SHP77 (cell line): ENCODE results near the gene METTL22.

ENCODE experiments used
- DNase-seq, 2 experiments: peaks; one replicate each; lab custom pipeline; 2025; lab: John Stamatoyannopoulos, UW

METTL22 gene

GRCh38 chr16:8691728-8692127 lies 70.2 kb downstream of the METTL22 start:
- DNase-seq, result no peak

DNA sequence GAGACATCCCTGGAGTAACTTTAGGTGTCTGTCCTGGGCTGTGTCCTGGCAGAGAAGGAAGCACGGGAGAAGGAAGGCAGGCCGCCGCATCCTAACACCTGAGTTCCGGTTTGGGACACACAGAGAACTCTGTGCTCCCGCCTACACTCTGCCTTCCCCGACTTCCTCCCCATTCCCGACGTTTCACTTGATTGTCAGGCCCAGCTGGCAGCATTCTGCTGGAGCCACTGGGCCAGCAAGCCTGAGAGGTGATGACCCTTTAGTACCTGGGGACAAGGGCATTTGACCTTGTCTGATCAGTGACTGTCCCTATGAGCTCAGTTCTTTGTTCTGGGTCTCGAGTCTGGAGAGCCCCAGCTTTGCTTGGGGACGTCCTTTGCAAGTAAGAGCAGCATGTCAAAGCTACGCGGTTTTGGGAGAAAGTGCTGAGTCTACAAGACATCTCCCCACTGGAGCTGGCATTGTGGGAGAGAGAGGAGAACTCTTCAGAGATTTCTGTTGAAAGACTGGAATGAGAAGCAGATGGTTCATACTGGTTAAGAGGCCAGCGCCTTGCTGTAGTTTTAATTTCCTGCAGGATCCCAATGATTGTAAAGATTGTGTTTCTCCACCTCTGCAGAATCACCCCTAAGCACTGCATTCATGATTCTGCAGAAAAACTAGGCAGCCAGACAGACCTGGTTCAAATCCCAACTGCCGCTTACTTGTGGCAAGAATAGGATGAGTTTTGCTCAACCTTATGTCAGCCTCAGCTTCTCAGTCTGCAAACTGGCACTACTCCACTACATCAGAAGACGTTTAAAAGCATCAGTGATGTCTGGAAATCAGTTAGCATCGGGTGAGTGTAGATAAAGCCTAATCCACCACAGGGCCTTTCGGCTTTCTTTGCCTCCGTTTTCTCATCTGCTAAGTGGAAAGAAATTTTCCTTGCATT lies 73.6 kb downstream of the METTL22 start:
- no peak for DNase-seq

DNA sequence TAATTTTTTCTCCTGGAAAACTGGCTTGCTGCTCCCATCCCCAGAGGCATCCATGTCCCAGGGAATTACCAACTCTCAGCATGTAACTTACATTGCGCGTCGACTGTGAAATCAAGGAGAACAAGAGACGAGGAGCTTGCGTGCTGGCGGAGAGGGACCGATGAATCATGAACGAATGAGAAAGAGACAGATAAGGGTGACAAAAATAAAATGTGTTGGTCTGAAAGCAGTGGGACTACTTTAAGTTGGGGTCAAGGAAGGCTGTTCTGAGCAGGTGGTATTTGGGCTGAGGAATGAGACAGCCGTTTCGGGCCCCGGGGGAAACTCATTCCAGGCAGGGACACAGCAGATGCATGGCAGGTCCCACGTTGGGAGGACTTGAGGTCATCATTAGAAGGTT lies 75.4 kb downstream of the METTL22 start:
- DNase-seq, result no peak

DNA sequence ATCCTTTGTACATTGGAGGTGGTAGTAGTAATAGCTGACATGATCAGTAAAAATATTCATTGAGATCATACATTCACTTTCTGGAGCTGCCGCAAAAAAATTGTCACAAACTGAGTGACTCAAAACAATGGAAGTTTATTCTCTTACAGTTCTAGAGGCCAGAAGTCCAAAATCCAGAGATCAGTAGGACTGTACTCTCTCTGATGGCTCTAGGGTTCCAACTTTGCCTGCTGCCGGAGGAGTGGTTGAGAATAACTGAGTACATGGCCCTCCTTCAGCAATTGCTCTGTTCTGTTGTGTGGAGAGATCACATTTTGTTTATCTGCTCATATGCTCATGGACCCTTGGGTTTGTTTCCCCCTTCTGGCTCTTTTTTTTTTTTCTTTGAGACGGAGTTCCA lies 76.5 kb downstream of the METTL22 start:
- DNase-seq, result no peak
